SK-N-SH (cell line): Measurements from ENCODE around the gene EXPH5. TPM values are rescaled to one million over a fixed set of nuclear protein-coding genes. Genes with fewer than 3 reads are reported as not detected.

Experiments
- CTCF ChIA-PET: fragments of 300-600, 350-600 bp; formaldehyde crosslinking; extraction: SDS; loops from one replicate; lab custom pipeline; 2021; lab: Yijun Ruan, JAX
- POLR2A ChIA-PET: fragments of 350-600 bp; sonication (Branson Sonifier 250); formaldehyde crosslinking; extraction: SDS; loops from one replicate; lab custom pipeline; 2020; ENCODE audit warnings: antibody characterized with exemption, inconsistent platforms; lab: Yijun Ruan, JAX
- DNase-seq: peaks from one replicate; pipeline ENCODE4 v3.0.0; 2012
- H2AFZ ChIP-seq: fragments of 200-600 bp; sonication (generic); 2 replicates; pipeline ENCODE4 v1.8.1; 2016; ENCODE audit warnings: antibody characterized with exemption, mild to moderate bottlenecking, low read depth
- H3F3A ChIP-seq: fragments of 200-600 bp; sonication (generic); replicated peaks from 2 replicates; pipeline ENCODE3; 2016; ENCODE audit warnings: antibody characterized with exemption, mild to moderate bottlenecking; ENCODE audit not compliant: insufficient read depth
- H3K27ac ChIP-seq, 2 experiments: fragments of 200-500 bp in 1 of 2; fragments of 200-600 bp in 1 of 2; sonication (Bioruptor generic) in 1 of 2; sonication (generic), shearing (Covaris generic) in 1 of 2; 2 replicates each; pipeline versions ENCODE4 v1.5.1 to v1.6.1; 2014 to 2016; ENCODE audit warnings: low read depth in 2 of 2, inconsistent platforms in 1 of 2, low read length in 1 of 2, mild to moderate bottlenecking in 1 of 2, mixed read lengths in 1 of 2
- H3K27me3 ChIP-seq: fragments of 200-600 bp; sonication (generic), shearing (Covaris generic); 2 replicates; pipeline ENCODE4 v1.6.1; 2016; ENCODE audit warnings: mixed run types; ENCODE audit not compliant: insufficient read depth
- H3K36me3 ChIP-seq, 2 experiments: fragments of 200-500 bp in 1 of 2; fragments of 200-600 bp in 1 of 2; sonication (Bioruptor generic) in 1 of 2; sonication (generic) in 1 of 2; replicated peaks in 1 of 2; 2 replicates each; pipeline versions ENCODE3 to v1.5.1; 2014 to 2016; ENCODE audit warnings: low read length in 1 of 2, mild to moderate bottlenecking in 1 of 2; ENCODE audit not compliant: insufficient read depth in 2 of 2, control insufficient read depth in 1 of 2
- H3K4me1 ChIP-seq, 2 experiments: fragments of 200-500 bp in 1 of 2; fragments of 200-600 bp in 1 of 2; sonication (Bioruptor generic) in 1 of 2; sonication (generic), shearing (Covaris generic) in 1 of 2; 2 replicates each; pipeline versions ENCODE4 v1.5.1 to v1.6.1; 2014 to 2016; ENCODE audit warnings: low read depth in 1 of 2, low read length in 1 of 2, mixed run types in 1 of 2; ENCODE audit not compliant: insufficient read depth in 2 of 2, control insufficient read depth in 1 of 2
- H3K4me2 ChIP-seq: fragments of 200-600 bp; sonication (generic), shearing (Covaris generic); 2 replicates; pipeline ENCODE4 v1.6.1; 2017; ENCODE audit warnings: mixed run types
- H3K4me3 ChIP-seq, 2 experiments: fragments of 200-500 bp in 1 of 2; fragments of 200-600 bp in 1 of 2; sonication (Bioruptor generic) in 1 of 2; sonication (generic), shearing (Covaris generic) in 1 of 2; 2 replicates each; pipeline versions ENCODE4 v1.5.1 to v1.8.1; 2014 to 2016; ENCODE audit warnings: low read depth in 2 of 2, inconsistent platforms in 1 of 2, low read length in 1 of 2, mild to moderate bottlenecking in 1 of 2, mixed read lengths in 1 of 2, moderate library complexity in 1 of 2
- H3K79me2 ChIP-seq: fragments of 200-600 bp; sonication (generic); 2 replicates; pipeline ENCODE4 v1.8.1; 2017; ENCODE audit warnings: mild to moderate bottlenecking; ENCODE audit not compliant: insufficient read depth
- H3K9ac ChIP-seq: fragments of 200-600 bp; sonication (generic); 2 replicates; pipeline ENCODE4 v1.6.1; 2017; ENCODE audit warnings: mixed run types
- H3K9me2 ChIP-seq: fragments of 200-600 bp; sonication (generic); 2 replicates; pipeline ENCODE4 v1.6.1; 2017; ENCODE audit warnings: mixed run types
- H3K9me3 ChIP-seq: fragments of 200-600 bp; sonication (generic); 2 replicates; pipeline ENCODE4 v1.6.1; 2017; ENCODE audit warnings: mixed run types, mild to moderate bottlenecking, moderate library complexity
- H4K20me1 ChIP-seq: fragments of 200-600 bp; sonication (generic); 2 replicates; pipeline ENCODE4 v1.6.1; 2017; ENCODE audit warnings: mild to moderate bottlenecking, mixed run types; ENCODE audit not compliant: insufficient read depth
- EP300 ChIP-seq, 2 experiments: IDR thresholded peaks; 2 replicates each; pipeline versions ENCODE4 v1.4.0 to v1.6.1; 2012; ENCODE audit warnings: borderline replicate concordance in 1 of 2, low read depth in 1 of 2, low read length in 1 of 2
- EZH2phosphoT487 ChIP-seq: fragments of 200-600 bp; sonication (generic); IDR thresholded peaks from 2 replicates; pipeline ENCODE4 v1.6.1; 2017; ENCODE audit warnings: low read depth, mixed run types, mild to moderate bottlenecking, antibody characterized with exemption, moderate library complexity, borderline replicate concordance
- FOSL2 ChIP-seq: IDR thresholded peaks from 2 replicates; pipeline ENCODE4 v1.4.0; 2012; ENCODE audit warnings: low read depth, mild to moderate bottlenecking, moderate library complexity, borderline replicate concordance
- FOXJ3 ChIP-seq: sonication (generic); formaldehyde crosslinking; IDR thresholded peaks from 2 replicates; pipeline ENCODE4 v1.5.1; 2020; ENCODE audit warnings: mild to moderate bottlenecking, missing genetic modification reagents
- GABPA ChIP-seq: IDR thresholded peaks from 2 replicates; pipeline ENCODE4 v1.4.0; 2012; ENCODE audit warnings: low read depth, mild to moderate bottlenecking
- GATA2 ChIP-seq: sonication (generic); formaldehyde crosslinking; IDR thresholded peaks from 2 replicates; pipeline ENCODE4 v1.5.0; 2020; ENCODE audit warnings: mild to moderate bottlenecking, missing genetic modification reagents
- RAD21 ChIP-seq: IDR thresholded peaks from 2 replicates; pipeline ENCODE4 v1.6.1; 2012; ENCODE audit warnings: mild to moderate bottlenecking, low read length
- RCOR1 ChIP-seq: fragments of 150-350 bp; IDR thresholded peaks from 2 replicates; pipeline ENCODE4 v1.6.1; 2017; ENCODE audit warnings: antibody characterized with exemption, low read length
- RFX5 ChIP-seq: IDR thresholded peaks from 2 replicates; pipeline ENCODE4 v1.6.1; 2012; ENCODE audit warnings: mild to moderate bottlenecking, improper control_type of control experiment, low read length
- SMC3 ChIP-seq: IDR thresholded peaks from 2 replicates; pipeline ENCODE4 v1.6.1; 2012; ENCODE audit warnings: low read depth, low read length, improper control_type of control experiment
- TCF12 ChIP-seq: IDR thresholded peaks from 2 replicates; pipeline ENCODE4 v1.4.0; 2012
- TEAD4 ChIP-seq: IDR thresholded peaks from 2 replicates; pipeline ENCODE4 v1.4.0; 2012; ENCODE audit warnings: mild to moderate bottlenecking, borderline replicate concordance; ENCODE audit not compliant: insufficient read depth
- YY1 ChIP-seq: IDR thresholded peaks from 2 replicates; pipeline ENCODE4 v1.4.0; 2012; ENCODE audit warnings: low read depth, mild to moderate bottlenecking
- WGBS: methylation state at CpG from one replicate; pipeline ENCODE4 v1.1.6; 2017; ENCODE audit warnings: low lambda C conversion rate; 5-methylcytosine and 5-hydroxymethylcytosine counted together
- polyA plus RNA-seq, 3 experiments: library from polyadenylated mRNA; depleted of rRNA; stranded (reverse); fragments of >200 nt; gene quantifications; 2 replicates each; pipeline ENCODE4 v1.2.3, GENCODE V29; 2012
- TF ChIP-seq, protein P1 (sequence below): IDR thresholded peaks from 2 replicates; pipeline ENCODE4 v1.4.0; 2012; ENCODE audit warnings: low read depth, borderline replicate concordance
- TF ChIP-seq, protein P2 (sequence below): fragments of 150-350 bp; IDR thresholded peaks from 2 replicates; pipeline ENCODE4 v1.6.1; 2016; ENCODE audit warnings: mild to moderate bottlenecking, low read depth, low read length
- TF ChIP-seq, protein P3 (sequence below): IDR thresholded peaks from 2 replicates; pipeline ENCODE4 v1.4.0; 2012; ENCODE audit warnings: low read depth

The EXPH5 gene
- polyA plus RNA-seq, 1 of the 3 experiments (the other 2 are of a cell fraction), result 0.05 TPM

DNA sequence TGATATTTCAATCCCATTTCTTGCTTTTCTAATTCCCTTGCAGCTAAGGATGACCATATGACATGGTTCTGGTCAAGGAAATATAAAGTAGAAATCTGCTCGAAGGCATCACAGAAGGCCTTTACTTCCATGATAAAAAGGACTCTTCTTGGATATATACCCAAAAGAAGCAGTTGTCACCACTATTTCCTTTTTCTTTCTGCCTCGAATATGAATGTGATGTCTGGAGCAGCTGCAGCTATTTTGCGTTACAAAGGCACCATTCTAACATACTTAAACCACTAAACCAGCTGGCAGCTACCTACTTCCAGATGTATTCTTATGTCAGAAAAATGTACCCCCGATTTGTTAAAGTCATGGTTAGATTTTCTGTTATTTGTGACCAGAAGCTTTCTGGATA, 18.9 kb downstream of the EXPH5 start:
- no peak overlapping the region for H3K27ac ChIP-seq
- 60% methylated on average over 4 of the region's 4 CpGs for WGBS
- ChIA-PET POLR2A (no interaction called here), CTCF (no interaction called here)
- no peaks in the 10 kb centered on the region for H3K9me3 ChIP-seq
- no peaks in the 10 kb centered on the region for H3K4me1 ChIP-seq
- H3K9me2 ChIP-seq, result no peaks in the 10 kb centered on the region
- H3K9ac ChIP-seq, result no peak overlapping the region
- no peak overlapping the region for H2AFZ ChIP-seq
- TF ChIP-seq TCF12 (no peak), TEAD4 (no peak), FOSL2 (no peak), RAD21 (no peak), RFX5 (no peak), YY1 (no peak), EP300 (IDR thresholded peaks at IDR 0.05; ENCODE audit: borderline replicate concordance in 1 of 2, low read depth in 1 of 2, low read length in 1 of 2) (no peak), RCOR1 (no peak), GABPA (no peak), SMC3 (no peak), GATA2 (CRISPR knock-in tag) (no peak)
- TF ChIP-seq, protein P1, sequence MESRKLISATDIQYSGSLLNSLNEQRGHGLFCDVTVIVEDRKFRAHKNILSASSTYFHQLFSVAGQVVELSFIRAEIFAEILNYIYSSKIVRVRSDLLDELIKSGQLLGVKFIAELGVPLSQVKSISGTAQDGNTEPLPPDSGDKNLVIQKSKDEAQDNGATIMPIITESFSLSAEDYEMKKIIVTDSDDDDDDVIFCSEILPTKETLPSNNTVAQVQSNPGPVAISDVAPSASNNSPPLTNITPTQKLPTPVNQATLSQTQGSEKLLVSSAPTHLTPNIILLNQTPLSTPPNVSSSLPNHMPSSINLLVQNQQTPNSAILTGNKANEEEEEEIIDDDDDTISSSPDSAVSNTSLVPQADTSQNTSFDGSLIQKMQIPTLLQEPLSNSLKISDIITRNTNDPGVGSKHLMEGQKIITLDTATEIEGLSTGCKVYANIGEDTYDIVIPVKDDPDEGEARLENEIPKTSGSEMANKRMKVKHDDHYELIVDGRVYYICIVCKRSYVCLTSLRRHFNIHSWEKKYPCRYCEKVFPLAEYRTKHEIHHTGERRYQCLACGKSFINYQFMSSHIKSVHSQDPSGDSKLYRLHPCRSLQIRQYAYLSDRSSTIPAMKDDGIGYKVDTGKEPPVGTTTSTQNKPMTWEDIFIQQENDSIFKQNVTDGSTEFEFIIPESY, result no peak
- TF ChIP-seq, protein P2, sequence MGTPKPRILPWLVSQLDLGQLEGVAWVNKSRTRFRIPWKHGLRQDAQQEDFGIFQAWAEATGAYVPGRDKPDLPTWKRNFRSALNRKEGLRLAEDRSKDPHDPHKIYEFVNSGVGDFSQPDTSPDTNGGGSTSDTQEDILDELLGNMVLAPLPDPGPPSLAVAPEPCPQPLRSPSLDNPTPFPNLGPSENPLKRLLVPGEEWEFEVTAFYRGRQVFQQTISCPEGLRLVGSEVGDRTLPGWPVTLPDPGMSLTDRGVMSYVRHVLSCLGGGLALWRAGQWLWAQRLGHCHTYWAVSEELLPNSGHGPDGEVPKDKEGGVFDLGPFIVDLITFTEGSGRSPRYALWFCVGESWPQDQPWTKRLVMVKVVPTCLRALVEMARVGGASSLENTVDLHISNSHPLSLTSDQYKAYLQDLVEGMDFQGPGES, result no peak
- TF ChIP-seq, all 33 proteins: peak for 0
- Histone ChIP-seq H3K79me2 (no peaks in the 10 kb centered on the region), H3K36me3 (no peaks in the 10 kb centered on the region), H3F3A (no peaks in the 10 kb centered on the region), H3K4me3 (no peak overlapping the region), H3K27me3 (no peaks in the 10 kb centered on the region), H3K4me2 (no peak overlapping the region), H4K20me1 (no peaks in the 10 kb centered on the region)
- DNase-seq, result no peak

DNA sequence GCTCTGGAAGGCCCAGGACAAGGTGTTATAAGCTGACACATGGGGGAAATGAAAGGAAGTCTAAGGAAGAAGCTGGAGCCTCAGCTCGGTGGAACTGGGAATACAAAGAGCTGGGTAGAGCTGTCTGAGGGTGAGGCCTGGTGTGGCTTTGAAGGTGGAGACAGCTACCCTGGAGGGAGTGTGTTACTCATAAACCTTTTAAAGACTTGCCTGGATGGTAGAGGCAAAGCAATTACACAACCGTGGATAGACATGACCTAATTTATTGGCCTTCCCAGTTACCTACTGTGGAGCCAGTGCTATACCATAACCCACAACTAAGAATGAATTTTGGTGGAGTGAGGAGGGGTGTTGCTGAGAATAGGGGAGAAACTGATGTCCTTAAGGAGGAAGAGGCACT, 22.6 kb downstream of the EXPH5 start:
- H3K4me1 ChIP-seq, result no peaks in the 10 kb centered on the region
- no peaks in the 10 kb centered on the region for H3K27me3 ChIP-seq
- H4K20me1 ChIP-seq, result no peaks in the 10 kb centered on the region
- WGBS, result 93% methylated on average over 2 of the region's 2 CpGs
- H3K9ac ChIP-seq, result no peak overlapping the region
- DNase-seq, result no peak
- no peaks in the 10 kb centered on the region for H3K36me3 ChIP-seq
- CTCF ChIA-PET, result no interaction called here
- TF ChIP-seq FOSL2 (no peak), EZH2phosphoT487 (no peak), FOXJ3 (no peak)
- TF ChIP-seq, protein P3, sequence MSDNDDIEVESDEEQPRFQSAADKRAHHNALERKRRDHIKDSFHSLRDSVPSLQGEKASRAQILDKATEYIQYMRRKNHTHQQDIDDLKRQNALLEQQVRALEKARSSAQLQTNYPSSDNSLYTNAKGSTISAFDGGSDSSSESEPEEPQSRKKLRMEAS, result no peak
- H2AFZ ChIP-seq, result no peak overlapping the region
- POLR2A ChIA-PET, result no interaction called here
- no peak overlapping the region for H3K4me2 ChIP-seq
- H3F3A ChIP-seq, result no peaks in the 10 kb centered on the region
- H3K9me3 ChIP-seq, result no peaks in the 10 kb centered on the region
- H3K27ac ChIP-seq, result no peak overlapping the region
- H3K4me3 ChIP-seq, result no peak overlapping the region
- H3K9me2 ChIP-seq, result no peaks in the 10 kb centered on the region
- no peaks in the 10 kb centered on the region for H3K79me2 ChIP-seq
